ENCODE data around the gene RELN.

RELN gene

DNA sequence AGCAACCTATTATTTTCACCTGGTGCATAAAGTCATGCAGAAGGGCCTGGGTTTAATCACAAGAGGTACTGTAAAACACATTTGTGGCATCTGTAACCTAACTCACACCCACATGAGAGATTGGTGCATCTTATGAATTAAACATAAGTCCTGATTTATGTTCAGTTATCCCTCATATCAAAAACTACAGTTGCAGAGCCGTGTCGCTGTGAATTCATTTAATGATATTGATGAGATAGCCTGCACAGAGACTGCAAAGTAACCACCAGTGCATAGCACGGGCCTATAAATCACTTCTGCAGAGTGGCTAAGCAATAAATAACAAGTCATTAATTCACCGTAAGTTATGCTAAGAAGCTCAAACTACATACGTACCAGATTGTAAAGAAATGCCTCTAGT, 178.2 kb downstream of the RELN start:
- FAIRE-seq (no peak), DNase-seq (ENCODE audit: insufficient read length, low spot score) (no peak)
- TF ChIP-seq PAX5 (IDR thresholded peaks at IDR 0.05; ENCODE audit: insufficient read depth, low read length, severe bottlenecking), result no peak
- no peak for TF ChIP-seq SPI1 (IDR thresholded peaks at IDR 0.05; ENCODE audit: low read depth, low read length)
- TF ChIP-seq POLR2AphosphoS5 (IDR thresholded peaks at IDR 0.05; ENCODE audit: low read depth, low read length), result no peak
- no peak for TF ChIP-seq POU2F2 (IDR thresholded peaks at IDR 0.05; ENCODE audit: low read depth, low read length)
- no peak for TF ChIP-seq TAF1 (IDR thresholded peaks at IDR 0.05; ENCODE audit: low read depth, low read length)
- no peak for TF ChIP-seq POLR2A (IDR thresholded peaks at IDR 0.05; ENCODE audit: low read depth, low read length)

DNA sequence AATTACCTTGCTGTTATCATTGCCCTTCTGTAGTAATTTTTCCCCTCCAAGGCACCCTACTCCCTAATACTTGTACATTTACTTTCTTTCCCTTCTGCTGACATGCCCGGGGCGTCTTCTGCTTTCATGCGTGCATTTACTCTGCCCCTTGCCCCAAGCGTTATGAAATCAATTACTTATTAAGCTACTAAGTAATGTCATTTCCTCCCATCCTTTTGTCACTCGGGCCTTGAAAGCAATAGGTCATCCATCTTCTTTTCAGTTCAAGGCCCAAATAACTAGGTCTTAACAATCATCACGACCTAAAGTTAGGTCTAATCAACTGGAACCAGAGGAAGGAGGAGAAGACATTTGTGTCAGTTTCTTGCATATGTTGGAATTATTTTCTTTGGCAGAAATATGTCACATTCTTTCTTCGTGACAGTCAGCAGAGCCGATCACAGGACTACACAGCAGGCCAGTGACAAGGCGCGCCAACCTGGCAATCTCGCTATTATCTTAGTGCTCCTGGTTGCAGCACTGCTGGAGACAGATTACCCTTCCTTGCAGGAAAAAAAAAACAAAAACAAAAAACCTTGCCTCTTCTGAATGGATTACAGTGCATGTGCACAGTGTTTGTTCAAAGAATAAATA, 179.2 kb downstream of the RELN start:
- no peak for DNase-seq (ENCODE audit: insufficient read length, low spot score)
- no peak for FAIRE-seq
- TF ChIP-seq TAF1 (IDR thresholded peaks at IDR 0.05; ENCODE audit: low read depth, low read length), result no peak
- no peak for TF ChIP-seq POLR2AphosphoS5 (IDR thresholded peaks at IDR 0.05; ENCODE audit: low read depth, low read length)
- no peak for TF ChIP-seq SPI1 (IDR thresholded peaks at IDR 0.05; ENCODE audit: low read depth, low read length)
- TF ChIP-seq POU2F2 (IDR thresholded peaks at IDR 0.05; ENCODE audit: low read depth, low read length), result no peak
- TF ChIP-seq POLR2A (IDR thresholded peaks at IDR 0.05; ENCODE audit: low read depth, low read length), result no peak
- no peak for TF ChIP-seq PAX5 (IDR thresholded peaks at IDR 0.05; ENCODE audit: insufficient read depth, low read length, severe bottlenecking)

DNA sequence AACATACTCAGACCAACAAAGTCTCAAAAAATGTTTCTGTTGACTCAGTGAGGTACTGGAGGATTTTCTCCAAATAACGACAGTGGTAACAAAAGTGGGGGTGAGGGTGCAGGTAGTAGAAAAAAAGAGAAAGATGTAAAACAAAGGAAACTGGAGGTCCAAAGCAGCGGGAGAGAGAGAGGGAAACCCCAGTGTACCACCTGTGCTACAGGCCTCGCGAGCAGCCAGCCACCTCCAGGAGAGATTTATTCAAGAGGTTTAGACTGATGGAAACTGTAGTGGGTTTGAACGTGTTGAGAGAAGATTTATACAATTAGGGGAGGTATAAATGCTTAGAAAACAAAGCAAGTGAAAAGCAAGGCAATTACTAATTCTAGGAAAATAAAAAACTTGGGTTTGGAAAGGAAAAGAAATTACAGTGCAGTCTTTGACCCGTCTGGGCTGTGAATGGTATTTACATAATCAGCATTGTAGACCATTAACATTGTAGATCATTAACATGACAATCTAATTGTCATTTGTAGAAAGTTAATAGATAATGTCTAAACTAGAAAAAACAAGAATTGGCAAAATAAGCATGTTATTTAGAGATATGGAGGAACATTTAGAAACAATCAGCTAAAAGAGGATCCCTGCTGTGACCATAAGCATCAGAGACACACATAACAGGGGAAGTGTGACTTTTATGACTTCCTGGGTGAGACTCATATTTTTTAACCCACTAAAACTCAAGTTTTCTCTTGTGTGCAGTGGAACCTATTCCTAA, 180.0 kb downstream of the RELN start:
- DNase-seq (ENCODE audit: insufficient read length, low spot score) (no peak), FAIRE-seq (no peak)
- TF ChIP-seq SPI1 (IDR thresholded peaks at IDR 0.05; ENCODE audit: low read depth, low read length), result 0 out of 2 replicates have a peak, but pooled peaks have one; percentile 37
- no peak for TF ChIP-seq POLR2AphosphoS5 (IDR thresholded peaks at IDR 0.05; ENCODE audit: low read depth, low read length)

DNA sequence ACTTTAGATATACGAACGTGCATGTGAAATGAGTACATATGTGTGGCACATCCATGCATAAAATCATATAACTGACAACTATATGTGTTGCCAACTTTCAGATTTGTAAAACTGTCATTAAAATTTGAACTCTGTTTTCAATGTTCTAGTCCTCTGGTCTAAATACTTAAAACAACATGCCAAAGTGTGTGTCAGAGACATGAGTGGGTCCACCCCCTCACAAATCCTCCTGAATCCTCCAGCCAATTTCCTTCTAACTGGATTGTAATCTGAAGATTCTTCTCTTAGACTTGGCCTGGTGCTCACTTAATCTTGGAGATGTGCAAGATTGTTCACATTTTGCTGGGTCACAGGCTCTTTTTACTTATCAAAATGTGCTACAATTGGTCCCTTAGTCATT, 184.1 kb downstream of the RELN start:
- FAIRE-seq (no peak), DNase-seq (ENCODE audit: insufficient read length, low spot score) (no peak)

DNA sequence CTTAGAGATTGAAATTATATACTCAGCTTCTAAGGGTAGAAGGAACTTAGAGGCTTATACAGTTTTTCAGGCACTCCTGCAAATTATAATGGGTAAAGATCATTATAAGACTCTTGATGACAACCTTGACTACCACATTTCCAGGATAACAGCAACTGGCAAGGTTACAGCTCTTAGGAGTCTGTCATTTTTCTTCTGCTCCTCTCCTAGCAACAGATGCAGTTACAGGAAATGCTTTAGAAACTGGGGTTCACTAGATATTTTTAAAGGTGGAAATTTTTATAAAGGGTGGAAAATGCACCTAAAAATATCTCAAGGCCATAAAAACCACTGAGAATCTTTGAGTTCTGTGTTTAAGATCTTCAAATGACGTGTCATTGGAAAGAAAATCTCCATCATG, 185.8 kb downstream of the RELN start:
- DNase-seq (ENCODE audit: insufficient read length, low spot score) (no peak), FAIRE-seq (no peak)
- no peak for TF ChIP-seq POU2F2 (IDR thresholded peaks at IDR 0.05; ENCODE audit: low read depth, low read length)
- TF ChIP-seq SPI1 (IDR thresholded peaks at IDR 0.05; ENCODE audit: low read depth, low read length), result no peak
- no peak for TF ChIP-seq POLR2A (IDR thresholded peaks at IDR 0.05; ENCODE audit: low read depth, low read length)
- TF ChIP-seq POLR2AphosphoS5 (IDR thresholded peaks at IDR 0.05; ENCODE audit: low read depth, low read length), result no peak
- TF ChIP-seq TAF1 (IDR thresholded peaks at IDR 0.05; ENCODE audit: low read depth, low read length), result no peak
- no peak for TF ChIP-seq PAX5 (IDR thresholded peaks at IDR 0.05; ENCODE audit: insufficient read depth, low read length, severe bottlenecking)

More for the DNA sequence above, 184.1 kb downstream of the RELN start:
- TF ChIP-seq POU2F2 (IDR thresholded peaks at IDR 0.05; ENCODE audit: low read depth, low read length), result no peak
- TF ChIP-seq PAX5 (IDR thresholded peaks at IDR 0.05; ENCODE audit: insufficient read depth, low read length, severe bottlenecking), result no peak
- TF ChIP-seq TAF1 (IDR thresholded peaks at IDR 0.05; ENCODE audit: low read depth, low read length), result no peak
- TF ChIP-seq SPI1 (IDR thresholded peaks at IDR 0.05; ENCODE audit: low read depth, low read length), result no peak
- TF ChIP-seq POLR2A (IDR thresholded peaks at IDR 0.05; ENCODE audit: low read depth, low read length), result no peak
- no peak for TF ChIP-seq POLR2AphosphoS5 (IDR thresholded peaks at IDR 0.05; ENCODE audit: low read depth, low read length)

DNA sequence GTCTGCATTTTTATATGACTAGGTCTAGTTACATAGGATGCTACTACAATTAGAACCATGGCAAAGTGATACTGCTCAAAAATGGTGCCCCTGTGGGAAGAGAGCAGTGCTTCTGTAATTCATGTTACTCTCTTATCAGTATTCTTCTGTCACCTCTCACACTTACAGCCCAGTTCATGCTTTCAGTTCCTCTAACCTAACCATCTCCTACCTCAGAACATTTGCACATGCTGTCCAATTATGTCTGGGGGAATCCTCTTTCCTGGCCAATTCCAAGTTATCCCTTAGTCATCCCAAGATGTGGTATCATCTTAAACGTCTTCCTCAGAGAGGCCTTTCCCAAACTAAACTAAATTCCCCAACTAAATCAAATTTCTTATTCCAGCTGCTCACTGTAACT, 190.2 kb downstream of the RELN start:
- TF ChIP-seq TAF1 (IDR thresholded peaks at IDR 0.05; ENCODE audit: low read depth, low read length) (no peak), SPI1 (IDR thresholded peaks at IDR 0.05; ENCODE audit: low read depth, low read length) (peak; percentile 52), POLR2A (IDR thresholded peaks at IDR 0.05; ENCODE audit: low read depth, low read length) (no peak), PAX5 (IDR thresholded peaks at IDR 0.05; ENCODE audit: insufficient read depth, low read length, severe bottlenecking) (no peak), POLR2AphosphoS5 (IDR thresholded peaks at IDR 0.05; ENCODE audit: low read depth, low read length) (no peak), POU2F2 (IDR thresholded peaks at IDR 0.05; ENCODE audit: low read depth, low read length) (no peak)
- no peak for DNase-seq (ENCODE audit: insufficient read length, low spot score)
- FAIRE-seq, result no peak

DNA sequence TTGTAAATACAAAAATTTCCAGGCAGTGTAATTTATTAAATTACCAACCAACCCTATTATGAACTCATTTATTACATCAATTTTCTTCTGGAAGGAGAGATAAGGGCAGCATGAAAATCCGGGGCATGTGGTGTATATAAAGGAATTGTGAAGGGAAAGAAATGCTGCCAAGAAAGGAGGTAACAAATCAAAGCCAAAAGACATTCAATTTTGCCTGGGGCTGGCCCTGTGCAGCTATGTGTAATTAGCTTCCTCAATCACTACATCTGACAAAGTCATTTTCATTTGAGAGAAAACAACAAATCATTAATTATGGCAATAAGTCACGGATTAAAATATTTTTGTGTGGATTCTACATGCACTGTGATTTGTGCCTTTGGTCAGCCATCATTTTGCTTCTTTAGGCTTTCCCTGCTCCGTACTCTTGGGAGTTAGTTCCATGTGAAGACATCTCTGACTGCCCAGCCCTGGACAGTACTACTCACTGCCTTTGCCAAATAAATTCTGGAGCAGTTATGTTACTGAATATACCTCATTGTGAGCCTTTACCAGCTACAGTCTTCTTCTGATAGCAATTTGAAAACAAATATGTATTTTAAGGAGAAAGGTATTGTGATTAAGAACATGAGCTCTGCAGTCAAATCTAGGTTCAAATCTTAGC, 191.7 kb downstream of the RELN start:
- DNase-seq (ENCODE audit: insufficient read length, low spot score), result no peak
- no peak for TF ChIP-seq SPI1 (IDR thresholded peaks at IDR 0.05; ENCODE audit: low read depth, low read length)
- no peak for FAIRE-seq

DNA sequence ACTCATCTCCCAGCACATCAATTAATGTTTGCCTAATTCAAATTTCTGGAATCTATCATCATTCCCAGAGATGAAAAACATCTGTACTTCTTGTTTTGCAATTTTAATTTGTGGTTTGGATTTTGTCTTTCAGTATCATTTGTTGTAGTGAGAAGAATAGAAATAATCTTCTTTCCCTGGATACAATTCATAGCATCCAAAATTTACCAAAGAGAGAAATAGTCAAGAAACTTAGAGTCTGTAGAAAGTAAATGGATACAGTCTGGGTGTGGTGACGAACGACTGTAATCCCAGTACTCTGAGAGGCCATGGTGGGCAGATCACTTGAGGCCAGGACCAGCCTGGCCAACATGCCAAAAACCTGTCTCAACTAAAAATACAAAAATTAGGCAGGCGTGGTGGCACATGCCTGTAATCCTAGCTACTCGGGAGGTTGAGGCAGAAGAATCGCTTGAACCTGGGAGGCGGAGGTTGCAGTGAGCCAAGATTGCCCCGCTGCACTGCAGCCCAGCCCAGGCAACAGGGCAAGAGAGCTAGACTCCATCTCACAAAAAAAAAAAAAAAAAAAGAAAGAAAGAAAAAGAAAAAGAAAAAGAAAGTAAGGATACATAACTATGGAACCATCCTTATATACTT, 193.0 kb downstream of the RELN start:
- TF ChIP-seq SPI1 (IDR thresholded peaks at IDR 0.05; ENCODE audit: low read depth, low read length) (no peak), TAF1 (IDR thresholded peaks at IDR 0.05; ENCODE audit: low read depth, low read length) (no peak), POLR2A (IDR thresholded peaks at IDR 0.05; ENCODE audit: low read depth, low read length) (no peak), POLR2AphosphoS5 (IDR thresholded peaks at IDR 0.05; ENCODE audit: low read depth, low read length) (no peak), PAX5 (IDR thresholded peaks at IDR 0.05; ENCODE audit: insufficient read depth, low read length, severe bottlenecking) (no peak), POU2F2 (IDR thresholded peaks at IDR 0.05; ENCODE audit: low read depth, low read length) (no peak)

DNA sequence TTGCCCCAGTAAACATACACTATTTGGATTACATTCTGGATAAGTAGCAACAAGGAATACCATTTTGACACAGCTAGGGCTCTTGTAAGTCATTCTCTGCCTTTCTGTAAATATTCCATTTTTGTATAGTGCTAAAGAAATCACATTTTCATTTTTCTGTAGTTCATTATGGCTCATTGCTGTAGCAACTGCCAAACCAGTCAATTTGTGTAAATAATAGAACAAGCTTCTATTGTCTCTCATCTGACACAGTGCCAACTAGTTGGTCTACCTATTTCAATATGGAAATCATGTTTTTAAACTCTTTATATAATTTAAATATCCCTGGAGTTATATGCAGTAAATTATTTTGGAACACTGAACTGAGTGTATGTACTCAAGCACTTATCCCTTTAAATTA, 193.7 kb downstream of the RELN start:
- no peak for FAIRE-seq
- no peak for DNase-seq (ENCODE audit: insufficient read length, low spot score)
- TF ChIP-seq PAX5 (IDR thresholded peaks at IDR 0.05; ENCODE audit: insufficient read depth, low read length, severe bottlenecking), result no peak
- TF ChIP-seq SPI1 (IDR thresholded peaks at IDR 0.05; ENCODE audit: low read depth, low read length), result no peak
- no peak for TF ChIP-seq POLR2A (IDR thresholded peaks at IDR 0.05; ENCODE audit: low read depth, low read length)
- TF ChIP-seq POLR2AphosphoS5 (IDR thresholded peaks at IDR 0.05; ENCODE audit: low read depth, low read length), result no peak
- TF ChIP-seq TAF1 (IDR thresholded peaks at IDR 0.05; ENCODE audit: low read depth, low read length), result no peak
- TF ChIP-seq POU2F2 (IDR thresholded peaks at IDR 0.05; ENCODE audit: low read depth, low read length), result no peak

More for the DNA sequence above, 193.0 kb downstream of the RELN start:
- DNase-seq (ENCODE audit: insufficient read length, low spot score) (no peak), FAIRE-seq (no peak)
